ENCODE data around the gene VAPA. TPM values are rescaled to one million over a fixed set of nuclear protein-coding genes. Genes with fewer than 3 reads are reported as not detected.

VAPA gene
- total RNA-seq, 2 experiments from 2014 or later = 162 to 177 TPM

GRCh38 chr18:9968081-9968848, 54.4 kb downstream of the VAPA start:
- H3K27me3 ChIP-seq (ENCODE audit: control insufficient read depth in 1 of 2, insufficient read depth in 2 of 2, low read length in 2 of 2) = peaks cover 20 to 27% of the 10 kb centered on the region in 2 experiments
- Mint-ChIP-seq H3K4me3 (no peak overlapping the region), H3K27ac (no peak overlapping the region), H3K36me3 (ENCODE audit: low read depth) (no peaks in the 10 kb centered on the region), H3K4me1 (ENCODE audit: low read depth) (peaks cover 40% of the 10 kb centered on the region), H3K9me3 (no peaks in the 10 kb centered on the region), H3K27me3 (peaks cover 34% of the 10 kb centered on the region)
- ChIA-PET POLR2A (no interaction called here), CTCF (no interaction called here)
- H3K27ac ChIP-seq (ENCODE audit: low read depth in 1 of 2, low read length in 2 of 2) = no peak overlapping the region
- DNase-seq (no peak), ATAC-seq (ENCODE audit: poor library complexity) (no peak)
- H3K4me1 ChIP-seq (ENCODE audit: insufficient read depth, low read length) = peaks cover 20% of the 10 kb centered on the region
- H3K36me3 ChIP-seq (ENCODE audit: insufficient read depth, low read length) = no peaks in the 10 kb centered on the region
- no peak for TF ChIP-seq CTCF (IDR thresholded peaks at IDR 0.05)
- peaks cover 0 to 8% of the 10 kb centered on the region in 2 experiments for H3K9me3 ChIP-seq (ENCODE audit: control insufficient read depth in 1 of 2, insufficient read depth in 1 of 2, low read length in 2 of 2)
- no peak overlapping the region for H3K4me3 ChIP-seq (ENCODE audit: low read length)
- intact Hi-C loops (cut with DNase I, micrococcal nuclease) = no loop called here

GRCh38 chr18:9969247-9969646, 55.4 kb downstream of the VAPA start:
- no peak overlapping the region for H3K27ac ChIP-seq (ENCODE audit: low read depth in 1 of 2, low read length in 2 of 2)

GRCh38 chr18:9971313-9971920, 57.6 kb downstream of the VAPA start:
- Mint-ChIP-seq H3K36me3 (ENCODE audit: low read depth) (no peaks in the 10 kb centered on the region), H3K27ac (no peak overlapping the region), H3K9me3 (peaks cover 5% of the 10 kb centered on the region), H3K27me3 (peaks cover 34% of the 10 kb centered on the region), H3K4me3 (no peak overlapping the region), H3K4me1 (ENCODE audit: low read depth) (peaks cover 23% of the 10 kb centered on the region)
- Histone ChIP-seq H3K27me3 (ENCODE audit: control insufficient read depth in 1 of 2, insufficient read depth in 2 of 2, low read length in 2 of 2) (peaks cover 20 to 27% of the 10 kb centered on the region in 2 experiments), H3K4me3 (ENCODE audit: low read length) (no peak overlapping the region), H3K27ac (ENCODE audit: low read depth in 1 of 2, low read length in 2 of 2) (no peak overlapping the region), H3K4me1 (ENCODE audit: insufficient read depth, low read length) (peaks cover 15% of the 10 kb centered on the region), H3K9me3 (ENCODE audit: control insufficient read depth in 1 of 2, insufficient read depth in 1 of 2, low read length in 2 of 2) (peaks cover 7 to 8% of the 10 kb centered on the region in 2 experiments), H3K36me3 (ENCODE audit: insufficient read depth, low read length) (no peaks in the 10 kb centered on the region)
- ATAC-seq (ENCODE audit: poor library complexity) (peak; percentile 61), DNase-seq (peak; percentile 37 to 82 (median 56))
- peak; percentile 90 for TF ChIP-seq CTCF (IDR thresholded peaks at IDR 0.05)
- CTCF ChIA-PET = interaction anchor here (2.7 kb wide), 1 partner anchor 548 kb away, joined by 14 read pairs; no protein-coding TSS in a partner anchor
- intact Hi-C loops (cut with DNase I, micrococcal nuclease) = loop anchor here (1.0 to 10.0 kb wide), 5 partner anchors 549 to 1581 kb away; no protein-coding TSS in a partner anchor
- POLR2A ChIA-PET = interaction anchor here (1.2 kb wide), 1 partner anchor 56 kb away, joined by 3 read pairs; no protein-coding TSS in a partner anchor

More at GRCh38 chr18:9969247-9969646, 55.4 kb downstream of the VAPA start:
- H3K27me3 ChIP-seq (ENCODE audit: control insufficient read depth in 1 of 2, insufficient read depth in 2 of 2, low read length in 2 of 2) = peaks cover 20 to 27% of the 10 kb centered on the region in 2 experiments
- ATAC-seq (ENCODE audit: poor library complexity) (no peak), DNase-seq (no peak)
- Mint-ChIP-seq H3K36me3 (ENCODE audit: low read depth) (no peaks in the 10 kb centered on the region), H3K4me1 (ENCODE audit: low read depth) (peaks cover 40% of the 10 kb centered on the region), H3K4me3 (no peak overlapping the region), H3K27me3 (peaks cover 34% of the 10 kb centered on the region), H3K9me3 (no peaks in the 10 kb centered on the region), H3K27ac (no peak overlapping the region)
- ChIA-PET POLR2A (no interaction called here), CTCF (no interaction called here)
- H3K4me3 ChIP-seq (ENCODE audit: low read length) = no peak overlapping the region
- no peaks in the 10 kb centered on the region for H3K36me3 ChIP-seq (ENCODE audit: insufficient read depth, low read length)
- peaks cover 20% of the 10 kb centered on the region for H3K4me1 ChIP-seq (ENCODE audit: insufficient read depth, low read length)
- TF ChIP-seq CTCF (IDR thresholded peaks at IDR 0.05) = no peak
- H3K9me3 ChIP-seq (ENCODE audit: control insufficient read depth in 1 of 2, insufficient read depth in 1 of 2, low read length in 2 of 2) = peaks cover 0 to 8% of the 10 kb centered on the region in 2 experiments
- intact Hi-C loops (cut with DNase I, micrococcal nuclease) = no loop called here
